Measurements from ENCODE around the gene ACSL3.
"Not testable (repeated sequence)": the region's sequence is repeated elsewhere in the genome, so short reads cannot be mapped to it uniquely, and the experiment has no call there.

DNA sequence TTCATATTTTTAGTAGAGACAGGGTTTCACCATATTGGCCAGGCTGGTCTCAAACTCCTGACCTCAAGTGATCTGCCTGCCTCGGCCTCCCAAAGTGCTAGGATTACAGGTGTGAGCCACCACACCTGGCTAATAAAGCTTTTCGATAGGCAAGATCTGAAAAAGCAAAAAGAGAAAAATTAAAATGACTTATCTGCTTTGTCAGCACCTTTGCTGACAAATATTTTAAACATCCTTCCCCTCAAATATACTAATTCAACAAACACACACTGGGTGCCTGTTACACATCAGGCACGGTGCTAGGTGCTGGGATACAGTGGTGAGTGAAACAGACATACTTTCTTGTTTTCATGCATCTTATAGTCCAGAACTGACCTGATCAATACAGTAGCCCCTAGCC lies 15.5 kb upstream of the ACSL3 start:
- not testable (repeated sequence) for TF ChIP-seq EZH2 (IDR thresholded peaks at IDR 0.05; ENCODE audit: borderline replicate concordance, low read length)
- TF ChIP-seq, protein P1, sequence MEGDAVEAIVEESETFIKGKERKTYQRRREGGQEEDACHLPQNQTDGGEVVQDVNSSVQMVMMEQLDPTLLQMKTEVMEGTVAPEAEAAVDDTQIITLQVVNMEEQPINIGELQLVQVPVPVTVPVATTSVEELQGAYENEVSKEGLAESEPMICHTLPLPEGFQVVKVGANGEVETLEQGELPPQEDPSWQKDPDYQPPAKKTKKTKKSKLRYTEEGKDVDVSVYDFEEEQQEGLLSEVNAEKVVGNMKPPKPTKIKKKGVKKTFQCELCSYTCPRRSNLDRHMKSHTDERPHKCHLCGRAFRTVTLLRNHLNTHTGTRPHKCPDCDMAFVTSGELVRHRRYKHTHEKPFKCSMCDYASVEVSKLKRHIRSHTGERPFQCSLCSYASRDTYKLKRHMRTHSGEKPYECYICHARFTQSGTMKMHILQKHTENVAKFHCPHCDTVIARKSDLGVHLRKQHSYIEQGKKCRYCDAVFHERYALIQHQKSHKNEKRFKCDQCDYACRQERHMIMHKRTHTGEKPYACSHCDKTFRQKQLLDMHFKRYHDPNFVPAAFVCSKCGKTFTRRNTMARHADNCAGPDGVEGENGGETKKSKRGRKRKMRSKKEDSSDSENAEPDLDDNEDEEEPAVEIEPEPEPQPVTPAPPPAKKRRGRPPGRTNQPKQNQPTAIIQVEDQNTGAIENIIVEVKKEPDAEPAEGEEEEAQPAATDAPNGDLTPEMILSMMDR (IDR thresholded peaks at IDR 0.05; ENCODE audit: low read length): not testable (repeated sequence)
